A673 (cell line): ENCODE data around the gene AMY1C.
"Not testable (repeated sequence)": the region's sequence is repeated elsewhere in the genome, so short reads cannot be mapped to it uniquely, and the experiment has no call there.

Source experiments
- EZH2 ChIP-seq: fragments of 200-600 bp; sonication (generic); IDR thresholded peaks from 2 replicates; pipeline ENCODE4 v1.6.1; 2017; ENCODE audit warnings: borderline replicate concordance, low read depth, mild to moderate bottlenecking, mixed read lengths, antibody characterized with exemption, low read length; ENCODE audit not compliant: poor library complexity, severe bottlenecking
- TF ChIP-seq, protein P1 (sequence below): fragments of 300-800, 200-600 bp; sonication (generic); conservative IDR thresholded peaks from 2 replicates; pipeline ENCODE4 v1.5.1; 2017; ENCODE audit warnings: low read depth, mild to moderate bottlenecking, antibody characterized with exemption, low read length, moderate library complexity, mixed read lengths

DNA sequence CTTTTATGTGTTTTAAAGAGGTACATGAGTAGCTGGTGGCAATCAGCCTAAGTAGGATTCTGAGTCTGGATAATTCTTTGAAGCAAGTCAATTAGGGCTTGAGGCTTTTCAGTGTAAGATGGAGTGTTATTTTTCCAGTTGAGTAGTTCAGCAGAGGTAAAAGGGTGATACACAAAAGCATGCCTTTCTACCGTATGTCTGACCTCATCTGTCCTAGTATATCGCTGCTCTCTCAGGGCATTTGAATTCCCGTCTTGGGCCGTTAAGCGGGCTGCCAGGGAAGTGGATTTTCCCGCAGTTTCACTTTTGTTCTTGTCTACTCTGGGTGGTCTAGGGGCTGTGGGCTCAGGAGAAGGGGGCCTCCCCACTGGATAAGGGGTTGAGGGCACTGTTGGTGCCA is 1.4 kb upstream of the AMY1C start:
- TF ChIP-seq, protein P1, sequence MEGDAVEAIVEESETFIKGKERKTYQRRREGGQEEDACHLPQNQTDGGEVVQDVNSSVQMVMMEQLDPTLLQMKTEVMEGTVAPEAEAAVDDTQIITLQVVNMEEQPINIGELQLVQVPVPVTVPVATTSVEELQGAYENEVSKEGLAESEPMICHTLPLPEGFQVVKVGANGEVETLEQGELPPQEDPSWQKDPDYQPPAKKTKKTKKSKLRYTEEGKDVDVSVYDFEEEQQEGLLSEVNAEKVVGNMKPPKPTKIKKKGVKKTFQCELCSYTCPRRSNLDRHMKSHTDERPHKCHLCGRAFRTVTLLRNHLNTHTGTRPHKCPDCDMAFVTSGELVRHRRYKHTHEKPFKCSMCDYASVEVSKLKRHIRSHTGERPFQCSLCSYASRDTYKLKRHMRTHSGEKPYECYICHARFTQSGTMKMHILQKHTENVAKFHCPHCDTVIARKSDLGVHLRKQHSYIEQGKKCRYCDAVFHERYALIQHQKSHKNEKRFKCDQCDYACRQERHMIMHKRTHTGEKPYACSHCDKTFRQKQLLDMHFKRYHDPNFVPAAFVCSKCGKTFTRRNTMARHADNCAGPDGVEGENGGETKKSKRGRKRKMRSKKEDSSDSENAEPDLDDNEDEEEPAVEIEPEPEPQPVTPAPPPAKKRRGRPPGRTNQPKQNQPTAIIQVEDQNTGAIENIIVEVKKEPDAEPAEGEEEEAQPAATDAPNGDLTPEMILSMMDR, result not testable (repeated sequence)
- not testable (repeated sequence) for TF ChIP-seq EZH2
